GM12878 (cell line): ENCODE measurements around the gene SPIN1. TPM values are rescaled to one million over a fixed set of nuclear protein-coding genes. Genes with fewer than 3 reads are reported as not detected.

Experiments used
- ATAC-seq: fragments of 200-7000 bp; cut with Tn5 transposase; 3 replicates; pipeline ENCODE4 v1.9.1; 2020; ENCODE audit warnings: mild to moderate bottlenecking, moderate library complexity
- BruUV-seq: library from RNA; stranded (reverse); fragments of 400-500 nt; replicated peaks from 2 replicates; lab custom pipeline; 2021; lab: Mats Ljungman, UMichigan
- CTCF ChIA-PET: fragments of 300-600 bp; sonication (Branson Sonifier 250); formaldehyde crosslinking; extraction: SDS; loops from one replicate; lab custom pipeline; 2021; ENCODE audit warnings: inconsistent platforms; lab: Yijun Ruan, JAX
- POLR2A ChIA-PET: fragments of 350-600 bp; formaldehyde crosslinking; extraction: SDS; loops from one replicate; lab custom pipeline; 2021; ENCODE audit warnings: inconsistent platforms; lab: Charles Lee
- RAD21 ChIA-PET: fragments of 300-600 bp; sonication (Branson Sonifier 250); formaldehyde crosslinking; loops from one replicate; lab custom pipeline; 2023; ENCODE audit warnings: antibody characterized with exemption; ENCODE audit not compliant: unreplicated experiment; lab: Charles Lee
- SMC1A ChIA-PET: fragments of 300-600 bp; sonication (Branson Sonifier 250); formaldehyde crosslinking; loops from one replicate; lab custom pipeline; 2023; ENCODE audit not compliant: unreplicated experiment, uncharacterized antibody; lab: Charles Lee
- DNase-seq: peaks from one replicate; pipeline ENCODE4 v3.0.0-alpha.2; 2011; ENCODE audit warnings: low read depth, low spot score
- FAIRE-seq: peaks from 3 replicates; lab custom pipeline; 2011; peaks lifted over from hg19 to GRCh38; lab: Jason Lieb, UNC
- H2AFZ ChIP-seq: 2 replicates; pipeline ENCODE4 v1.6.0; 2011; ENCODE audit warnings: low read depth, low read length, control low read depth; ENCODE audit not compliant: control insufficient read depth
- H3K27ac ChIP-seq: 2 replicates; pipeline ENCODE4 v1.5.1; 2011; ENCODE audit warnings: control low read depth; ENCODE audit not compliant: control insufficient read depth, insufficient read depth
- H3K27me3 ChIP-seq, 2 experiments: replicated peaks in 1 of 2; 2 replicates each; pipeline versions ENCODE4 v1.6.0 to v1.6.1; 2011; ENCODE audit warnings: low read length in 1 of 2; ENCODE audit not compliant: control insufficient read depth in 2 of 2, insufficient read depth in 2 of 2
- H3K36me3 ChIP-seq, 2 experiments: 2 replicates each; pipeline ENCODE4 v1.5.1; 2011; ENCODE audit warnings: low read length in 1 of 2; ENCODE audit not compliant: control insufficient read depth in 2 of 2, insufficient read depth in 2 of 2
- H3K4me1 ChIP-seq: 2 replicates; pipeline ENCODE4 v1.6.1; 2011; ENCODE audit warnings: mild to moderate bottlenecking, low read length, moderate library complexity, mixed read lengths; ENCODE audit not compliant: control insufficient read depth, insufficient read depth
- H3K4me2 ChIP-seq: 2 replicates; pipeline ENCODE4 v1.6.0; 2011; ENCODE audit warnings: control low read depth; ENCODE audit not compliant: control insufficient read depth, insufficient read depth
- H3K4me3 ChIP-seq: fragments of 200-600 bp; sonication (generic); 2 replicates; pipeline ENCODE4 v1.5.1; 2016
- H3K79me2 ChIP-seq: 2 replicates; pipeline ENCODE4 v1.6.0; 2011; ENCODE audit warnings: low read length; ENCODE audit not compliant: control insufficient read depth, insufficient read depth
- H3K9ac ChIP-seq: 2 replicates; pipeline ENCODE4 v1.8.0; 2011; ENCODE audit warnings: low read length, control low read depth, mixed read lengths; ENCODE audit not compliant: control insufficient read depth, insufficient read depth
- H3K9me3 ChIP-seq: replicated peaks from 3 replicates; pipeline ENCODE4 v1.5.1; 2011; ENCODE audit warnings: mild to moderate bottlenecking, low read length; ENCODE audit not compliant: control insufficient read depth, insufficient read depth
- H4K20me1 ChIP-seq: 2 replicates; pipeline ENCODE4 v1.6.0; 2011; ENCODE audit not compliant: control insufficient read depth, insufficient read depth
- FOXK2 ChIP-seq: fragments of 450-650 bp; IDR thresholded peaks from 2 replicates; pipeline ENCODE4 v1.6.1; 2017; ENCODE audit warnings: mild to moderate bottlenecking, moderate library complexity
- FOXM1 ChIP-seq: IDR thresholded peaks from 2 replicates; pipeline ENCODE4 v1.6.1; 2012; ENCODE audit warnings: low read depth, mild to moderate bottlenecking, inconsistent platforms, low read length, moderate library complexity
- MAX ChIP-seq: IDR thresholded peaks from 2 replicates; pipeline ENCODE4 v1.6.1; 2012; ENCODE audit warnings: low read depth, low read length, improper control_type of control experiment
- NKRF ChIP-seq: fragments of 450-650 bp; conservative IDR thresholded peaks from 2 replicates; pipeline ENCODE4 v1.6.1; 2017; ENCODE audit warnings: mild to moderate bottlenecking, moderate library complexity
- SIX5 ChIP-seq: IDR thresholded peaks from 2 replicates; pipeline ENCODE4 v1.6.1; 2011; ENCODE audit warnings: mild to moderate bottlenecking, low read depth, low read length, moderate library complexity; ENCODE audit not compliant: severe bottlenecking
- SMC3 ChIP-seq: IDR thresholded peaks from 2 replicates; pipeline ENCODE4 v1.6.1; 2011; ENCODE audit warnings: low read length, improper control_type of control experiment, borderline replicate concordance
- SREBF2 ChIP-seq: IDR thresholded peaks from 2 replicates; pipeline ENCODE4 v1.6.1; 2012; ENCODE audit warnings: mild to moderate bottlenecking, low read length
- ZNF384 ChIP-seq: IDR thresholded peaks from 2 replicates; pipeline ENCODE4 v1.6.1; 2012; ENCODE audit warnings: low read depth, mild to moderate bottlenecking, low read length, improper control_type of control experiment, borderline replicate concordance
- WGBS: methylation state at CpG from one replicate; pipeline ENCODE4 v1.1.6; 2016; ENCODE audit warnings: low lambda C conversion rate; ENCODE audit not compliant: insufficient replicate concordance, insufficient coverage; ENCODE audit errors: missing lambda C conversion rate; 5-methylcytosine and 5-hydroxymethylcytosine counted together
- in situ Hi-C: fragments of 300-500 bp; cut with MboI; formaldehyde crosslinking; loops from 9 replicates; pipeline ENCODE4 v1.14.3; 2018; ENCODE audit warnings: mixed read lengths
- intact Hi-C: fragments of 100-400 bp; cut with micrococcal nuclease; formaldehyde crosslinking; loops from one replicate; pipeline ENCODE4 v1.14.2; 2022; ENCODE audit not compliant: unreplicated experiment
- polyA plus RNA-seq, 11 experiments: library from polyadenylated mRNA; depleted of rRNA in 4 of 11; unstranded in 6 of 11; stranded (reverse) in 5 of 11; fragments of >200 nt; fragmentation: Nextera tagmentation in 4 of 11; fragmentation: Illumina TruSeq in 1 of 11; extraction: Ambion mirVana in 4 of 11; extraction: Trizol in 1 of 11; gene quantifications; 1 replicate in 1 of 11; 2 replicates in 10 of 11; pipeline versions ENCODE4 v1.2.1 to v1.2.3, GENCODE V29; 2011 to 2016; ENCODE audit warnings: inconsistent platforms in 2 of 11, missing spikeins in 2 of 11, low read depth in 1 of 11
- total RNA-seq, 4 experiments: library from RNA; depleted of rRNA in 3 of 4; stranded (reverse); fragments of >200 nt in 3 of 4; fragmentation: Illumina TruSeq in 1 of 4; extraction: Trizol in 1 of 4; gene quantifications; 2 replicates each; pipeline versions ENCODE4 v1.2.1 to v1.2.3, GENCODE V29; 2013 to 2021
- TF ChIP-seq, protein P1 (sequence below): fragments of 450-650 bp; IDR thresholded peaks from 2 replicates; pipeline ENCODE4 v1.6.1; 2017; ENCODE audit warnings: mild to moderate bottlenecking

SPIN1 gene
- total and polyA plus RNA-seq, 10 of the 15 experiments (the other 5 are each of a cell fraction or from before 2014, with no cell fraction given), result 6.6 to 30.3 (median 17.1) TPM

- TF ChIP-seq SMC3, result no peak
- no peak for TF ChIP-seq SIX5
- TF ChIP-seq ZNF384, result no peak
- TF ChIP-seq, all 136 proteins: peak for 0
Measured at GRCh38 chr9:88443480-88444113, 55.4 kb downstream of the SPIN1 start (continued).

DNA sequence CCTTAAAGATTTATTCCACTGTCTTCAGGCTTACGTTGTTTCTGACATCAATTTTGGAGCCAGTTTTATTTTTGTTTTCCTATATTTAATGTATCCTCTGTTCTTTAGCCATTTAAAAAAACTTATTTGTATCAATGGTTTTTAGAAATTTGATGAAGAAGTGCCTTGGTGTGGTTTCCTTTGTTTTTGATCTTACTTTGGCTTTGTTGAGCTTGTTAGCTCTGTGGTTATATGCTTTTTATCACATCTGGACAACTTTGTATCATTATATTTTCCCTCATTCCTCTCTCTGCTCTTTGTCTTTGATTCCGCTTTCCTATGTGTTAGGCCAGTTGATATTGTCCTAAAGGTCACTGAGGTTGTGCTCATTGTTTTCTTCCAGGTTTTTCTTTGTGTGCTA, 58.5 kb downstream of the SPIN1 start:
- intact Hi-C loops (loop anchor here (10.0 kb wide), 1 partner anchor 622 kb away; no protein-coding TSS in a partner anchor), in situ Hi-C loops (no loop called here)
- no peaks in the 10 kb centered on the region for H3K79me2 ChIP-seq

More for the DNA sequence above, 58.5 kb downstream of the SPIN1 start:
- DNase-seq, result no peak
- ATAC-seq, result no peak
- ChIA-PET RAD21 (no interaction called here), SMC1A (interaction anchor here (1.2 kb wide), 1 partner anchor 13 kb away, joined by 3 read pairs; no protein-coding TSS in a partner anchor), CTCF (interaction anchor here (1.1 kb wide), 1 partner anchor 44 kb away, joined by 3 read pairs; no protein-coding TSS in a partner anchor), POLR2A (no interaction called here)
- Histone ChIP-seq H3K9ac (no peak overlapping the region), H3K27ac (no peak overlapping the region), H3K9me3 (no peaks in the 10 kb centered on the region), H3K27me3 (no peaks in the 10 kb centered on the region), H3K4me2 (no peak overlapping the region), H3K4me1 (no peaks in the 10 kb centered on the region), H2AFZ (no peak overlapping the region), H3K36me3 (peaks cover 4 to 5% of the 10 kb centered on the region in 2 experiments; a peak in 3 of 4 replicates), H3K4me3 (no peak overlapping the region), H4K20me1 (no peaks in the 10 kb centered on the region)
- FAIRE-seq, result no peak
- 96% methylated on average over 2 of the region's 2 CpGs for WGBS
- BruUV-seq, result no TSS peak
- TF ChIP-seq, protein P1, sequence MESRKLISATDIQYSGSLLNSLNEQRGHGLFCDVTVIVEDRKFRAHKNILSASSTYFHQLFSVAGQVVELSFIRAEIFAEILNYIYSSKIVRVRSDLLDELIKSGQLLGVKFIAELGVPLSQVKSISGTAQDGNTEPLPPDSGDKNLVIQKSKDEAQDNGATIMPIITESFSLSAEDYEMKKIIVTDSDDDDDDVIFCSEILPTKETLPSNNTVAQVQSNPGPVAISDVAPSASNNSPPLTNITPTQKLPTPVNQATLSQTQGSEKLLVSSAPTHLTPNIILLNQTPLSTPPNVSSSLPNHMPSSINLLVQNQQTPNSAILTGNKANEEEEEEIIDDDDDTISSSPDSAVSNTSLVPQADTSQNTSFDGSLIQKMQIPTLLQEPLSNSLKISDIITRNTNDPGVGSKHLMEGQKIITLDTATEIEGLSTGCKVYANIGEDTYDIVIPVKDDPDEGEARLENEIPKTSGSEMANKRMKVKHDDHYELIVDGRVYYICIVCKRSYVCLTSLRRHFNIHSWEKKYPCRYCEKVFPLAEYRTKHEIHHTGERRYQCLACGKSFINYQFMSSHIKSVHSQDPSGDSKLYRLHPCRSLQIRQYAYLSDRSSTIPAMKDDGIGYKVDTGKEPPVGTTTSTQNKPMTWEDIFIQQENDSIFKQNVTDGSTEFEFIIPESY, result no peak
- TF ChIP-seq SREBF2, result no peak
- TF ChIP-seq FOXM1, result no peak
- no peak for TF ChIP-seq FOXK2
- TF ChIP-seq NKRF, result no peak
- no peak for TF ChIP-seq MAX
